Measurements from ENCODE around the gene PGRMC2.

Gene PGRMC2

GRCh38 chr4:128309585-128309984 lies 22.0 kb upstream of the PGRMC2 start:
- no peak for DNase-seq (ENCODE audit: extremely low read depth, low read depth)
- no peak for TF ChIP-seq CTCF (IDR thresholded peaks at IDR 0.05; ENCODE audit: low read depth, low read length)

GRCh38 chr4:128308986-128309385 lies 21.4 kb upstream of the PGRMC2 start:
- no peak for TF ChIP-seq CTCF (IDR thresholded peaks at IDR 0.05; ENCODE audit: low read depth, low read length)
- no peak for DNase-seq (ENCODE audit: extremely low read depth, low read depth)

GRCh38 chr4:128307123-128307571 lies 19.5 kb upstream of the PGRMC2 start:
- no peak for TF ChIP-seq CTCF (IDR thresholded peaks at IDR 0.05; ENCODE audit: low read depth, low read length)
- no peak for DNase-seq (ENCODE audit: extremely low read depth, low read depth)

- no peak for DNase-seq (ENCODE audit: extremely low read depth, low read depth)
- no peak for TF ChIP-seq CTCF (IDR thresholded peaks at IDR 0.05; ENCODE audit: low read depth, low read length)
Measured at GRCh38 chr4:128305942-128306341, 18.3 kb upstream of the PGRMC2 start.

- DNase-seq (ENCODE audit: extremely low read depth, low read depth) = no peak
- TF ChIP-seq CTCF (IDR thresholded peaks at IDR 0.05; ENCODE audit: low read depth, low read length) = no peak
Measured at GRCh38 chr4:128303986-128304385, 16.4 kb upstream of the PGRMC2 start.

- TF ChIP-seq CTCF (IDR thresholded peaks at IDR 0.05; ENCODE audit: low read depth, low read length) = no peak
- DNase-seq (ENCODE audit: extremely low read depth, low read depth) = no peak
Measured at GRCh38 chr4:128303405-128303785, 15.8 kb upstream of the PGRMC2 start.

GRCh38 chr4:128301979-128302378 lies 14.4 kb upstream of the PGRMC2 start:
- no peak for TF ChIP-seq CTCF (IDR thresholded peaks at IDR 0.05; ENCODE audit: low read depth, low read length)
- DNase-seq (ENCODE audit: extremely low read depth, low read depth) = no peak
